ENCODE data around the gene RIMS3. TPM values are rescaled to one million over a fixed set of nuclear protein-coding genes. Genes with fewer than 3 reads are reported as not detected.

The RIMS3 gene
- polyA plus RNA-seq, 1 donor from 2014 or later, result 31.6 TPM

GRCh38 chr1:40663324-40664166, 1.9 kb downstream of the RIMS3 start:
- Histone ChIP-seq H3K4me2 (ENCODE audit: low read length) (no peak overlapping the region), H3K27ac (ENCODE audit: low read length) (no peak overlapping the region), H3K4me3 (ENCODE audit: low read length) (no peak overlapping the region)

GRCh38 chr1:40662864-40663263, 2.6 kb downstream of the RIMS3 start:
- Histone ChIP-seq H3F3A (ENCODE audit: insufficient read depth, low read length, poor library complexity, severe bottlenecking) (no peaks in the 10 kb centered on the region), H3K36me3 (ENCODE audit: insufficient read depth, low read length) (no peaks in the 10 kb centered on the region), H3K4me3 (ENCODE audit: low read length) (no peak overlapping the region), H3K79me2 (replicated peaks; ENCODE audit: insufficient read depth, low read length) (no peaks in the 10 kb centered on the region), H2AFZ (ENCODE audit: low read depth, low read length) (no peak overlapping the region), H3K4me2 (ENCODE audit: low read length) (no peak overlapping the region), H3K27me3 (ENCODE audit: insufficient read depth, low read depth, low read length) (no peaks in the 10 kb centered on the region), H3K9me3 (ENCODE audit: low read length) (no peaks in the 10 kb centered on the region), H3K9me2 (ENCODE audit: insufficient read depth, low read length) (no peaks in the 10 kb centered on the region), H4K20me1 (ENCODE audit: insufficient read depth) (no peaks in the 10 kb centered on the region), H3K9ac (ENCODE audit: low read length) (no peak overlapping the region), H3K27ac (ENCODE audit: low read length) (no peak overlapping the region)
- TF ChIP-seq TAF1 (IDR thresholded peaks at IDR 0.05; ENCODE audit: low read depth) (no peak), CTCF (IDR thresholded peaks at IDR 0.05; ENCODE audit: poor library complexity, severe bottlenecking) (no peak), POLR2AphosphoS5 (IDR thresholded peaks at IDR 0.05) (no peak), SMC3 (conservative IDR thresholded peaks at IDR 0.05; ENCODE audit: poor library complexity) (no peak), EZH2 (IDR thresholded peaks at IDR 0.05; ENCODE audit: borderline replicate concordance, insufficient read depth, low read length, poor library complexity, severe bottlenecking) (no peak), EP300 (conservative IDR thresholded peaks at IDR 0.05; ENCODE audit: poor library complexity, severe bottlenecking) (no peak), REST (IDR thresholded peaks at IDR 0.05; ENCODE audit: borderline replicate concordance) (no peak), RAD21 (conservative IDR thresholded peaks at IDR 0.05) (no peak), MXI1 (conservative IDR thresholded peaks at IDR 0.05; ENCODE audit: poor library complexity, severe bottlenecking) (no peak)

More at GRCh38 chr1:40663324-40664166, 1.9 kb downstream of the RIMS3 start:
- H3F3A ChIP-seq (ENCODE audit: insufficient read depth, low read length, poor library complexity, severe bottlenecking), result no peaks in the 10 kb centered on the region
- H4K20me1 ChIP-seq (ENCODE audit: insufficient read depth), result no peaks in the 10 kb centered on the region
- H3K9me2 ChIP-seq (ENCODE audit: insufficient read depth, low read length), result no peaks in the 10 kb centered on the region
- no peaks in the 10 kb centered on the region for H3K79me2 ChIP-seq (replicated peaks; ENCODE audit: insufficient read depth, low read length)
- no peak overlapping the region for H3K9ac ChIP-seq (ENCODE audit: low read length)
- H3K36me3 ChIP-seq (ENCODE audit: insufficient read depth, low read length), result no peaks in the 10 kb centered on the region
- no peaks in the 10 kb centered on the region for H3K9me3 ChIP-seq (ENCODE audit: low read length)
- TF ChIP-seq EZH2 (IDR thresholded peaks at IDR 0.05; ENCODE audit: borderline replicate concordance, insufficient read depth, low read length, poor library complexity, severe bottlenecking) (no peak), MXI1 (conservative IDR thresholded peaks at IDR 0.05; ENCODE audit: poor library complexity, severe bottlenecking) (no peak), POLR2AphosphoS5 (IDR thresholded peaks at IDR 0.05) (no peak), REST (IDR thresholded peaks at IDR 0.05; ENCODE audit: borderline replicate concordance) (no peak)
- no peaks in the 10 kb centered on the region for H3K27me3 ChIP-seq (ENCODE audit: insufficient read depth, low read depth, low read length)
- H2AFZ ChIP-seq (ENCODE audit: low read depth, low read length), result no peak overlapping the region

All from neural cell (in vitro differentiated cells).